ENCODE results near the gene ACE2.

- TF ChIP-seq, protein P1, sequence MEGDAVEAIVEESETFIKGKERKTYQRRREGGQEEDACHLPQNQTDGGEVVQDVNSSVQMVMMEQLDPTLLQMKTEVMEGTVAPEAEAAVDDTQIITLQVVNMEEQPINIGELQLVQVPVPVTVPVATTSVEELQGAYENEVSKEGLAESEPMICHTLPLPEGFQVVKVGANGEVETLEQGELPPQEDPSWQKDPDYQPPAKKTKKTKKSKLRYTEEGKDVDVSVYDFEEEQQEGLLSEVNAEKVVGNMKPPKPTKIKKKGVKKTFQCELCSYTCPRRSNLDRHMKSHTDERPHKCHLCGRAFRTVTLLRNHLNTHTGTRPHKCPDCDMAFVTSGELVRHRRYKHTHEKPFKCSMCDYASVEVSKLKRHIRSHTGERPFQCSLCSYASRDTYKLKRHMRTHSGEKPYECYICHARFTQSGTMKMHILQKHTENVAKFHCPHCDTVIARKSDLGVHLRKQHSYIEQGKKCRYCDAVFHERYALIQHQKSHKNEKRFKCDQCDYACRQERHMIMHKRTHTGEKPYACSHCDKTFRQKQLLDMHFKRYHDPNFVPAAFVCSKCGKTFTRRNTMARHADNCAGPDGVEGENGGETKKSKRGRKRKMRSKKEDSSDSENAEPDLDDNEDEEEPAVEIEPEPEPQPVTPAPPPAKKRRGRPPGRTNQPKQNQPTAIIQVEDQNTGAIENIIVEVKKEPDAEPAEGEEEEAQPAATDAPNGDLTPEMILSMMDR (IDR thresholded peaks at IDR 0.05; ENCODE audit: borderline replicate concordance, extremely low read depth, low read length, poor library complexity, severe bottlenecking): no peak
- TF ChIP-seq EZH2 (IDR thresholded peaks at IDR 0.05; ENCODE audit: borderline replicate concordance, low read depth, low read length, severe bottlenecking): no peak
These were observed 24.7 kb downstream of the ACE2 start for GRCh38 chrX:15576019-15576418.
